HCT116 (cell line): ENCODE results near the gene STK35. TPM values are rescaled to one million over a fixed set of nuclear protein-coding genes. Genes with fewer than 3 reads are reported as not detected.

Source experiments
- ATAC-seq: fragments of 200-7000 bp; cut with Tn5 transposase; 2 replicates; pipeline ENCODE4 v1.9.1; 2020; ENCODE audit warnings: mild to moderate bottlenecking, moderate library complexity
- BruUV-seq: library from RNA; stranded (reverse); fragments of 400-500 nt; replicated peaks from 2 replicates; lab custom pipeline; 2021; lab: Mats Ljungman, UMichigan
- CTCF ChIA-PET: fragments of 300-600 bp; sonication (Branson Sonifier 250); formaldehyde crosslinking; loops from one replicate; lab custom pipeline; 2021; ENCODE audit warnings: antibody characterized with exemption; lab: Charles Lee
- POLR2A ChIA-PET: fragments of 300-600, 350-600 bp; sonication (Branson Sonifier 250); formaldehyde crosslinking; loops from one replicate; lab custom pipeline; 2021; ENCODE audit warnings: antibody characterized with exemption; lab: Charles Lee
- RAD21 ChIA-PET, 2 experiments: fragments of 300-600 bp; sonication (Branson Sonifier 250); formaldehyde crosslinking; loops; one replicate each; lab custom pipeline; 2023; ENCODE audit warnings: low total read pairs in 2 of 2; ENCODE audit not compliant: uncharacterized antibody in 2 of 2, unreplicated experiment in 2 of 2, low non-redundant PET in 1 of 2; lab: Charles Lee
- DNase-seq: peaks from one replicate; pipeline ENCODE4 v3.0.0-alpha.2; 2010; ENCODE audit warnings: low read depth, low spot score
- H2AFZ ChIP-seq: fragments of 200-600 bp; shearing (Covaris generic), sonication (generic); 2 replicates; pipeline ENCODE4 v1.6.1; 2017; ENCODE audit warnings: low read depth, mixed run types, mixed read lengths, antibody characterized with exemption, low read length; ENCODE audit not compliant: poor library complexity, severe bottlenecking
- H3K27ac ChIP-seq: 2 replicates; pipeline ENCODE4 v1.5.1; 2012; ENCODE audit warnings: low read depth, low read length
- H3K27me3 ChIP-seq: fragments of 200-600 bp; sonication (generic); 2 replicates; pipeline ENCODE4 v1.6.1; 2016; ENCODE audit warnings: mixed run types, low read length, mixed read lengths; ENCODE audit not compliant: insufficient read depth
- H3K36me3 ChIP-seq, 2 experiments: fragments of 200-500 bp in 1 of 2; fragments of 200-600 bp in 1 of 2; sonication (Bioruptor generic) in 1 of 2; sonication (generic) in 1 of 2; 2 replicates each; pipeline versions ENCODE4 v1.5.1 to v1.6.1; 2014 to 2016; ENCODE audit warnings: low read length in 2 of 2, inconsistent platforms in 1 of 2, mixed read lengths in 1 of 2, mixed run types in 1 of 2; ENCODE audit not compliant: insufficient read depth in 2 of 2, control insufficient read depth in 1 of 2
- H3K4me1 ChIP-seq, 2 experiments: fragments of 200-600 bp in 1 of 2; sonication (generic) in 1 of 2; 2 replicates each; pipeline versions ENCODE4 v1.5.1 to v1.6.1; 2012 to 2017; ENCODE audit warnings: low read length in 2 of 2, inconsistent platforms in 1 of 2, mild to moderate bottlenecking in 1 of 2, mixed read lengths in 1 of 2, mixed run types in 1 of 2, moderate library complexity in 1 of 2; ENCODE audit not compliant: insufficient read depth in 2 of 2, control insufficient read depth in 1 of 2
- H3K4me2 ChIP-seq: fragments of 200-600 bp; sonication (generic); 2 replicates; pipeline ENCODE4 v1.6.1; 2017; ENCODE audit warnings: mixed run types, low read length, mixed read lengths
- H3K4me3 ChIP-seq, 2 experiments: fragments of 200-600 bp in 1 of 2; sonication (generic) in 1 of 2; replicated peaks in 1 of 2; 2 replicates each; pipeline ENCODE4 v1.5.1; 2011 to 2016; ENCODE audit warnings: low read length in 2 of 2, control low read depth in 1 of 2, low read depth in 1 of 2, mild to moderate bottlenecking in 1 of 2, mixed read lengths in 1 of 2, mixed run types in 1 of 2
- H3K79me2 ChIP-seq: fragments of 200-600 bp; sonication (generic); 2 replicates; pipeline ENCODE4 v1.6.1; 2017; ENCODE audit warnings: mild to moderate bottlenecking, mixed run types, low read length, moderate library complexity, mixed read lengths; ENCODE audit not compliant: insufficient read depth
- H3K9ac ChIP-seq: fragments of 200-600 bp; sonication (generic); 2 replicates; pipeline ENCODE4 v1.6.1; 2016; ENCODE audit warnings: low read length, mixed read lengths
- H3K9me2 ChIP-seq: fragments of 200-600 bp; sonication (generic), shearing (Covaris generic); 2 replicates; pipeline ENCODE4 v1.6.1; 2017; ENCODE audit warnings: mixed run types, mild to moderate bottlenecking, moderate library complexity; ENCODE audit not compliant: insufficient read depth
- H3K9me3 ChIP-seq, 2 experiments: fragments of 200-500 bp in 1 of 2; fragments of 200-600 bp in 1 of 2; sonication (Bioruptor generic) in 1 of 2; sonication (generic) in 1 of 2; 2 replicates each; pipeline ENCODE4 v1.6.1; 2014 to 2017; ENCODE audit warnings: low read length in 2 of 2, mixed read lengths in 2 of 2, inconsistent platforms in 1 of 2, low read depth in 1 of 2, mild to moderate bottlenecking in 1 of 2, mixed run types in 1 of 2, moderate library complexity in 1 of 2; ENCODE audit not compliant: control insufficient read depth in 1 of 2, insufficient read depth in 1 of 2
- H4K20me1 ChIP-seq: fragments of 200-600 bp; sonication (generic), shearing (Covaris generic); 2 replicates; pipeline ENCODE4 v1.6.1; 2017; ENCODE audit warnings: mixed run types, mild to moderate bottlenecking, moderate library complexity; ENCODE audit not compliant: insufficient read depth
- CEBPB ChIP-seq: IDR thresholded peaks from 2 replicates; pipeline ENCODE4 v1.6.1; 2012; ENCODE audit warnings: low read depth
- CTCF ChIP-seq, 3 experiments: fragments of 200-600 bp in 1 of 3; sonication (generic) in 1 of 3; IDR thresholded peaks in 2 of 3; conservative IDR thresholded peaks in 1 of 3; 2 replicates each; pipeline ENCODE4 v1.5.1; 2012 to 2017; ENCODE audit warnings: low read depth in 2 of 3, low read length in 2 of 3, antibody characterized with exemption in 1 of 3, borderline replicate concordance in 1 of 3, control low read depth in 1 of 3, mild to moderate bottlenecking in 1 of 3, mixed read lengths in 1 of 3, mixed run types in 1 of 3, moderate library complexity in 1 of 3; ENCODE audit not compliant: insufficient read depth in 1 of 3
- EZH2 ChIP-seq: fragments of 200-600 bp; sonication (generic); IDR thresholded peaks from 2 replicates; pipeline ENCODE4 v1.6.1; 2017; ENCODE audit warnings: antibody characterized with exemption, mixed run types
- POLR2A ChIP-seq: IDR thresholded peaks from 2 replicates; pipeline ENCODE4 v1.7.0; 2011; ENCODE audit warnings: borderline replicate concordance; ENCODE audit not compliant: insufficient read depth, insufficient read length; ENCODE audit errors: extremely low read depth
- RAD21 ChIP-seq: IDR thresholded peaks from 2 replicates; pipeline ENCODE4 v1.6.1; 2012; ENCODE audit warnings: low read depth, mild to moderate bottlenecking
- REST ChIP-seq: IDR thresholded peaks from 2 replicates; pipeline ENCODE4 v1.6.1; 2012; ENCODE audit warnings: low read depth
- SIN3A ChIP-seq: IDR thresholded peaks from 2 replicates; pipeline ENCODE4 v1.6.1; 2012; ENCODE audit warnings: low read depth
- SP1 ChIP-seq: IDR thresholded peaks from 2 replicates; pipeline ENCODE4 v1.6.1; 2012; ENCODE audit warnings: low read depth
- ZBTB33 ChIP-seq: IDR thresholded peaks from 2 replicates; pipeline ENCODE4 v1.6.1; 2011; ENCODE audit warnings: mild to moderate bottlenecking, low read length, moderate library complexity; ENCODE audit not compliant: insufficient replicate concordance; ENCODE audit errors: extremely low read depth
- ZFX ChIP-seq: fragments of 450-650 bp; IDR thresholded peaks from 2 replicates; pipeline ENCODE4 v1.6.1; 2017
- ZNF274 ChIP-seq: fragments of 200-500 bp; sonication (Bioruptor generic); IDR thresholded peaks from 2 replicates; pipeline ENCODE4 v1.6.1; 2014; ENCODE audit warnings: mild to moderate bottlenecking, low read depth, low read length, inconsistent platforms
- intact Hi-C: fragments of 100-400 bp; cut with micrococcal nuclease; formaldehyde crosslinking; loops from 2 replicates; pipeline ENCODE4 v1.10.0; 2022
- total RNA-seq: library from RNA; stranded (reverse); gene quantifications from one replicate; pipeline ENCODE4 v1.2.1, GENCODE V29; 2021; ENCODE audit not compliant: unreplicated experiment

Gene STK35
- total RNA-seq, 1 experiment from 2014 or later, result 32.8 TPM

DNA sequence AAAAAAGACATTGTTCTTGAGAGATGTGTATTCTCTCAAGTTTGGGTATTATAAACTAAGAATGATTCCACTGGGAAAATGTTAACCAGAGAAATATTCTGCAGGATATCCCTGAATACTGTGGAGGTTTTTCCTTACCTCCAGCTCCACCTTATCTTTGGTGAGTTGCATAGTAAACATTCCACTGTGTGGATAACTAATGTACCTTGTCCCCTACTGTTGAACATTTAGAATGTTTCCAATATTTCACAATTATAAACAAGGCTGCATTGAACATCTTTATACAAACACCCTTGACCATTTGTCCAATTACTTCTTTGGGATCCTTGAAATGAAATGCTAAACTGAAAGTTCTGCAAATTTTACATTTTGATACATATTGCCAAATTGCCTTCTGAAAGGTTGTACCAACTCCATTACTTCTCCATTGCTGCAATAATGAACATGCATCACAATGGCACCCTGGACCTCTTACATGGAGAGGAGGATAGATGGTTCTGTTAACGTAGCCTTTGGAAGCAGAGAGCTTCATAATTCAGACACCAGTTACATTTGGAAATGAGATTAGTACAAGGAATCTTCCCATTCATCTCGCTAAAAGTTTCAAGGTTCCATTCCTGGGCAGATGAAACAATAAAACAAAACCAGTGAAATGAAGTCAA, 35.0 kb upstream of the STK35 start:
- H3K36me3 ChIP-seq, result no peaks in the 10 kb centered on the region
- H4K20me1 ChIP-seq, result no peaks in the 10 kb centered on the region
- intact Hi-C loops, result no loop called here
- BruUV-seq, result no TSS peak
- H3K27ac ChIP-seq, result no peak overlapping the region
- no peaks in the 10 kb centered on the region for H3K9me2 ChIP-seq
- H3K79me2 ChIP-seq, result no peaks in the 10 kb centered on the region
- H3K4me3 ChIP-seq, result no peak overlapping the region
- H3K27me3 ChIP-seq, result peaks cover 48% of the 10 kb centered on the region
- ATAC-seq, result no peak
- no peak overlapping the region for H3K4me2 ChIP-seq
- RAD21 ChIA-PET, result no interaction called here
- POLR2A ChIA-PET, result interaction anchor here (0.6 kb wide), 1 partner anchor 233 kb away, joined by 4 read pairs; no protein-coding TSS in a partner anchor
- no peak for DNase-seq
- no peak overlapping the region for H2AFZ ChIP-seq
- H3K9ac ChIP-seq, result no peak overlapping the region
- no peaks in the 10 kb centered on the region for H3K4me1 ChIP-seq
- no peaks in the 10 kb centered on the region for H3K9me3 ChIP-seq
- TF ChIP-seq EZH2 (no peak), ZBTB33 (no peak)
- TF ChIP-seq, all 23 proteins: peak for 0
- CTCF ChIA-PET, result interaction anchor here (1.3 kb wide), 1 partner anchor 27 kb away, joined by 4 read pairs; no protein-coding TSS in a partner anchor

DNA sequence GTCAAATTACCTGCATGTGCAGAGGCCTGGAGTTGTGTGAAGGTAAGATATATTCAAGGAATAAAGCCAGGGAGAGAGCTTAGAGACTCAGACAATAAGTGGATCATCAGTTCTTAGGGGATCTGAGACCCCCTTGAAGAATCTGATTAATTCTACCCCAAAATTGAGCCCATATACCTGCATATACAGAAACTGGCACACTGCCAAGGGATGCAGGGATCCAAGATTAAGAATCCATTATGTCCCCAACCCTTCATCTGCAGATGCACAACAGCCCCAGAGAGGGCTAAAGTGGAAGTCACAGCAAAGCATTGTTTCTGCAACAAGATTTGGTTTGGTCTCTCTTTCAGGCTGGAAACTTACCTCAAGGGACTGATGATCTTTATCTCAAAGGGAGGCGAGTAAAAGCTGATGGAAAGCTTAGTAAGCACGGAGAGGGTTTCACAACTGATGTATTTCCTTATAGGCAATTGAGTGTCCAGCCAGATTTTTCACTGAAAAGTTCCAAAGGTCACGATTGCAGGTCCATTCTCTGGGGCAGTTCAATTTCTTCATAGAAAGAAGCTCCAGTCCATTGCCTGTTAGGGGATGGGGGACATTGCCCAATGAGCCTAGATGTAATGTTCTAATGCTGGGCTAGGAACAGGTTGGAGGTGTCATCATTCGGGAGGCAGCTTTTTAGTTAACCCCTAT, 20.9 kb upstream of the STK35 start:
- Histone ChIP-seq H3K4me3 (no peak overlapping the region), H3K27me3 (peaks cover 38% of the 10 kb centered on the region), H3K9ac (no peak overlapping the region), H3K9me3 (no peaks in the 10 kb centered on the region), H2AFZ (no peak overlapping the region), H3K36me3 (no peaks in the 10 kb centered on the region), H3K4me2 (no peak overlapping the region), H3K4me1 (no peaks in the 10 kb centered on the region), H3K27ac (no peak overlapping the region), H3K9me2 (no peaks in the 10 kb centered on the region), H4K20me1 (no peaks in the 10 kb centered on the region), H3K79me2 (no peaks in the 10 kb centered on the region)
- intact Hi-C loops, result no loop called here
- ATAC-seq, result no peak
- ChIA-PET RAD21 (no interaction called here), POLR2A (no interaction called here), CTCF (interaction anchor here (1.7 kb wide), 1 partner anchor 13 kb away, joined by 6 read pairs; no protein-coding TSS in a partner anchor)
- no TSS peak for BruUV-seq
- DNase-seq, result no peak
- TF ChIP-seq POLR2A (no peak), SP1 (no peak), CTCF (IDR thresholded peaks at IDR 0.05 in 2 of 3, conservative IDR thresholded peaks at IDR 0.05 in 1 of 3; ENCODE audit: borderline replicate concordance in 1 of 3, insufficient read depth in 1 of 3, low read depth in 2 of 3, low read length in 2 of 3) (no peak), REST (no peak), ZNF274 (no peak), ZFX (no peak), CEBPB (no peak), RAD21 (no peak), SIN3A (no peak)
